Neural cell (in vitro differentiated cells): ENCODE results near the gene MAP3K15.

ENCODE experiments used
- CTCF ChIP-seq: fragments of 450-650 bp; IDR thresholded peaks from 2 replicates; pipeline ENCODE4 v1.5.1; 2014; ENCODE audit warnings: antibody characterized with exemption, mild to moderate bottlenecking, moderate library complexity; ENCODE audit not compliant: poor library complexity, severe bottlenecking
- EP300 ChIP-seq: fragments of 450-650 bp; conservative IDR thresholded peaks from 2 replicates; pipeline ENCODE4 v1.6.1; 2014; ENCODE audit warnings: antibody characterized with exemption, mild to moderate bottlenecking, moderate library complexity; ENCODE audit not compliant: poor library complexity, severe bottlenecking
- EZH2 ChIP-seq: fragments of 200-600, 300-800 bp; shearing (Covaris generic), sonication (generic); IDR thresholded peaks from 2 replicates; pipeline ENCODE4 v1.6.1; 2014; ENCODE audit warnings: antibody characterized with exemption, low read length, borderline replicate concordance, mild to moderate bottlenecking; ENCODE audit not compliant: insufficient read depth, poor library complexity, severe bottlenecking
- MXI1 ChIP-seq: fragments of 450-650 bp; conservative IDR thresholded peaks from 2 replicates; pipeline ENCODE4 v1.6.1; 2014; ENCODE audit warnings: antibody characterized with exemption, mild to moderate bottlenecking; ENCODE audit not compliant: poor library complexity, severe bottlenecking
- POLR2AphosphoS5 ChIP-seq: IDR thresholded peaks from 2 replicates; pipeline ENCODE4 v1.6.1; 2012
- RAD21 ChIP-seq: fragments of 450-650 bp; conservative IDR thresholded peaks from 2 replicates; pipeline ENCODE4 v1.6.1; 2014; ENCODE audit warnings: antibody characterized with exemption, mild to moderate bottlenecking, moderate library complexity
- SMC3 ChIP-seq: fragments of 450-650 bp; conservative IDR thresholded peaks from 2 replicates; pipeline ENCODE4 v1.6.1; 2014; ENCODE audit warnings: antibody characterized with exemption, mild to moderate bottlenecking, moderate library complexity; ENCODE audit not compliant: poor library complexity
- TAF1 ChIP-seq: IDR thresholded peaks from 2 replicates; pipeline ENCODE4 v1.6.1; 2012; ENCODE audit warnings: low read depth
- TF ChIP-seq, protein P1 (sequence below): IDR thresholded peaks from 2 replicates; pipeline ENCODE4 v1.6.1; 2012; ENCODE audit warnings: borderline replicate concordance

- no peak for TF ChIP-seq CTCF
- TF ChIP-seq RAD21: no peak
- no peak for TF ChIP-seq SMC3
- TF ChIP-seq EP300: no peak
- TF ChIP-seq EZH2: no peak
- no peak for TF ChIP-seq POLR2AphosphoS5
- no peak for TF ChIP-seq TAF1
- TF ChIP-seq MXI1: no peak
- TF ChIP-seq, protein P1, sequence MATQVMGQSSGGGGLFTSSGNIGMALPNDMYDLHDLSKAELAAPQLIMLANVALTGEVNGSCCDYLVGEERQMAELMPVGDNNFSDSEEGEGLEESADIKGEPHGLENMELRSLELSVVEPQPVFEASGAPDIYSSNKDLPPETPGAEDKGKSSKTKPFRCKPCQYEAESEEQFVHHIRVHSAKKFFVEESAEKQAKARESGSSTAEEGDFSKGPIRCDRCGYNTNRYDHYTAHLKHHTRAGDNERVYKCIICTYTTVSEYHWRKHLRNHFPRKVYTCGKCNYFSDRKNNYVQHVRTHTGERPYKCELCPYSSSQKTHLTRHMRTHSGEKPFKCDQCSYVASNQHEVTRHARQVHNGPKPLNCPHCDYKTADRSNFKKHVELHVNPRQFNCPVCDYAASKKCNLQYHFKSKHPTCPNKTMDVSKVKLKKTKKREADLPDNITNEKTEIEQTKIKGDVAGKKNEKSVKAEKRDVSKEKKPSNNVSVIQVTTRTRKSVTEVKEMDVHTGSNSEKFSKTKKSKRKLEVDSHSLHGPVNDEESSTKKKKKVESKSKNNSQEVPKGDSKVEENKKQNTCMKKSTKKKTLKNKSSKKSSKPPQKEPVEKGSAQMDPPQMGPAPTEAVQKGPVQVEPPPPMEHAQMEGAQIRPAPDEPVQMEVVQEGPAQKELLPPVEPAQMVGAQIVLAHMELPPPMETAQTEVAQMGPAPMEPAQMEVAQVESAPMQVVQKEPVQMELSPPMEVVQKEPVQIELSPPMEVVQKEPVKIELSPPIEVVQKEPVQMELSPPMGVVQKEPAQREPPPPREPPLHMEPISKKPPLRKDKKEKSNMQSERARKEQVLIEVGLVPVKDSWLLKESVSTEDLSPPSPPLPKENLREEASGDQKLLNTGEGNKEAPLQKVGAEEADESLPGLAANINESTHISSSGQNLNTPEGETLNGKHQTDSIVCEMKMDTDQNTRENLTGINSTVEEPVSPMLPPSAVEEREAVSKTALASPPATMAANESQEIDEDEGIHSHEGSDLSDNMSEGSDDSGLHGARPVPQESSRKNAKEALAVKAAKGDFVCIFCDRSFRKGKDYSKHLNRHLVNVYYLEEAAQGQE: no peak
Observed at GRCh38 chrX:19512961-19513360, 2.3 kb downstream of the MAP3K15 start.
